IPS-18c (cell line): ENCODE results near the gene PKP4.

ENCODE experiments used
- H3K4me3 ChIP-seq: 2 replicates; pipeline ENCODE4 v1.7.0; 2013; ENCODE audit warnings: low read depth, mild to moderate bottlenecking, low read length, moderate library complexity; ENCODE audit not compliant: insufficient read depth
- H3K9me3 ChIP-seq: one replicate; pipeline ENCODE4 v1.6.1; 2013; ENCODE audit warnings: mild to moderate bottlenecking, low read length, moderate library complexity; ENCODE audit not compliant: control insufficient read depth, insufficient read depth

The PKP4 gene

GRCh38 chr2:158644139-158644538 lies 187.4 kb downstream of the PKP4 start:
- Histone ChIP-seq H3K9me3 (no peaks in the 10 kb centered on the region), H3K4me3 (no peak overlapping the region)

- H3K9me3 ChIP-seq = no peaks in the 10 kb centered on the region
- no peak overlapping the region for H3K4me3 ChIP-seq
These were observed 188.5 kb downstream of the PKP4 start for GRCh38 chr2:158645299-158645698.

GRCh38 chr2:158647436-158648231 lies 190.9 kb downstream of the PKP4 start:
- no peaks in the 10 kb centered on the region for H3K9me3 ChIP-seq
- H3K4me3 ChIP-seq = no peak overlapping the region

GRCh38 chr2:158649846-158650245 lies 193.1 kb downstream of the PKP4 start:
- no peak overlapping the region for H3K4me3 ChIP-seq
- no peaks in the 10 kb centered on the region for H3K9me3 ChIP-seq

GRCh38 chr2:158650646-158651357 lies 194.1 kb downstream of the PKP4 start:
- Histone ChIP-seq H3K9me3 (no peaks in the 10 kb centered on the region), H3K4me3 (no peak overlapping the region)

- H3K9me3 ChIP-seq = no peaks in the 10 kb centered on the region
- H3K4me3 ChIP-seq = no peak overlapping the region
These were observed 194.8 kb downstream of the PKP4 start for GRCh38 chr2:158651358-158652057.

- H3K9me3 ChIP-seq = no peaks in the 10 kb centered on the region
- H3K4me3 ChIP-seq = no peak overlapping the region
These were observed 198.9 kb downstream of the PKP4 start for GRCh38 chr2:158655628-158656027.

- no peaks in the 10 kb centered on the region for H3K9me3 ChIP-seq
- H3K4me3 ChIP-seq = no peak overlapping the region
These were observed 199.9 kb downstream of the PKP4 start for GRCh38 chr2:158656492-158657229.

GRCh38 chr2:158658396-158658795 lies 201.6 kb downstream of the PKP4 start:
- Histone ChIP-seq H3K4me3 (no peak overlapping the region), H3K9me3 (no peaks in the 10 kb centered on the region)

- no peaks in the 10 kb centered on the region for H3K9me3 ChIP-seq
- no peak overlapping the region for H3K4me3 ChIP-seq
These were observed 202.7 kb downstream of the PKP4 start for GRCh38 chr2:158659483-158659882.

GRCh38 chr2:158661231-158661630 lies 204.5 kb downstream of the PKP4 start:
- no peaks in the 10 kb centered on the region for H3K9me3 ChIP-seq
- no peak overlapping the region for H3K4me3 ChIP-seq

GRCh38 chr2:158662421-158662820 lies 205.7 kb downstream of the PKP4 start:
- Histone ChIP-seq H3K4me3 (no peak overlapping the region), H3K9me3 (no peaks in the 10 kb centered on the region)

- no peak overlapping the region for H3K4me3 ChIP-seq
- H3K9me3 ChIP-seq = no peaks in the 10 kb centered on the region
These were observed 207.0 kb downstream of the PKP4 start for GRCh38 chr2:158663796-158664195.

GRCh38 chr2:158664987-158665386 lies 208.2 kb downstream of the PKP4 start:
- Histone ChIP-seq H3K9me3 (no peaks in the 10 kb centered on the region), H3K4me3 (no peak overlapping the region)

GRCh38 chr2:158665536-158666302 lies 209.0 kb downstream of the PKP4 start:
- no peak overlapping the region for H3K4me3 ChIP-seq
- H3K9me3 ChIP-seq = no peaks in the 10 kb centered on the region

GRCh38 chr2:158666969-158667368 lies 210.2 kb downstream of the PKP4 start:
- H3K4me3 ChIP-seq = no peak overlapping the region

GRCh38 chr2:158667586-158667985 lies 210.8 kb downstream of the PKP4 start:
- Histone ChIP-seq H3K9me3 (no peaks in the 10 kb centered on the region), H3K4me3 (no peak overlapping the region)

More at GRCh38 chr2:158666969-158667368, 210.2 kb downstream of the PKP4 start:
- H3K9me3 ChIP-seq = no peaks in the 10 kb centered on the region
